GM21423 (cell line): Measurements from ENCODE around the gene ZNF423.
"Not testable (repeated sequence)": the region's sequence is repeated elsewhere in the genome, so short reads cannot be mapped to it uniquely, and the experiment has no call there.

Experiments
- ATAC-seq: cut with Tn5 transposase; IDR thresholded peaks from one replicate; pipeline ENCODE4 v1.9.1; 2021; ENCODE audit warnings: mild to moderate bottlenecking, moderate library complexity; ENCODE audit not compliant: unreplicated experiment

Gene ZNF423

DNA sequence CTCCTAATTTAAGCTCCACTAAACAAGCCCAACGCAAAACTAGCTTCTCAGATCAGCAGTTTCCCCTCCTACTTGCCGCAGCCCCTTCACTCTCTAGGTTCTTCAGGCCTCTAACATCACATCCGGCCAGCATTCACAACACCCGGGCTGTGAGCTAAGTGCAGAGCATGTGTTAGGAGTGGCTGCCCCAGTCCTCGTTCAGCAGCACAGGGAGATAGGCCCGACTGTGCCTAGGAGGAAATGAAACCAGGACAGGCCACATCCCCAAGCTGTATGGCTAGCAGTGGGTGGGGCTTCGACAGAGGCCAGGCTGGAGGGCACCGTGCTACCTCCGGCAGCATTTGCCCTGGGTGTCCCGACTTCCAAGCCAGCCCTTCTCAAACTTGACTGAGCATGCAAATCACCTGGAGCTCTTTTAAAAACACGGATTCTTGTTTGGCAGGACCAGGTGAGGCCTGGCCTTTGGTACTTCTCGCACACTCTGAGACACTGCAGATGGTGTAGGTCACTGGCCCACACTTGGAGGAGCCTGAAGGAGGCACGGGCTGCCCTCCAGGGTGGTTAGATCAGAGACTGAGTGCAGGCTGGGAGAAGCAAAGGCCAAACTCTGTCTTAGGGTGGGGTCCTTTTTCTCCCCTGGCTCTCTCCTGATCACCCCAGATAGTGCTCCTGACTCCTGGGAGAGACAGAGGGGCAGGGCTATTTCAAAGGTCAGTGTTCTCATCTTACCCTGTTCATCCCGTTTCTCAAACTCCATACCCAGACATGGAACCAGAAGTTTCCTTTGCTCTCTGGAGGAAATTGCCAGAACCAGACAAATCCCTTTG, 280.4 kb downstream of the ZNF423 start:
- peak; percentile 89 for ATAC-seq

DNA sequence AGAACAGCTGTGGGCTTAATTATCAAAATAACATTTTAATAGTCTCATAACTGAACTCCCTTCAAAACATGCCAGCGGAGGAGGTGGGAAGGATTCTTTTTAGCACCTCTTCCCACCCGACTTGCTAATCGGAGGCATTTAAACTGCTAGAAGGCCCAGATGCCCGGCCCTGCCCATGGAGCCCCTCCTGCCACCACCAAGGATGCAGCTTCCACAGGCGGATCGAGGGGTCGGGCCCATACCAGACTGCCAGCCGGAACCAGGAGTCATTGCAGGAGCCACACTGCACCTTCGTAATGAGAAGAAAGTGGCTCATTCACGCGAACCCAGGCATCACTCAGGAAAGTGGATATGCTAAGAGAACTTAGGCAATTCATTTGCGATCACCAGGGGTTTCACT, 281.1 kb downstream of the ZNF423 start:
- no peak for ATAC-seq

DNA sequence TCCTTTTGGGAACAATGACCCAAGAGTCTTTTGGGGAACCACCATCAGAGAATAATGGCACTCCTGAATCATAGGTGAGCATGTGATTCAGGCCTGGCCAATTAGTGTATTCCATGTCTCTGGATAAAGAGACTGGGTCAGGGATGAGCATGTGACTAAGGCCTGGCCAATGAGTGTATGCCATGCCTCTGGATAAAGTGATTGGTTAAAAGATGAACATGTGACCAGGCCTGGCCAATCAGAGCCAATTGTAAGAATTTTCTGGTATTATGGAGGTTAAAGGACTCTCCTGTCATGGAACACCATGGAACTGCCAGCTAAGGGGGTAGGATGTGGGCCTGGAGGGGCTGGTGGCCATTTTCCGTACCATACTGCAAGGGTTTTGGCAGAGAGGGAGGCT, 288.0 kb downstream of the ZNF423 start:
- no peak for ATAC-seq

DNA sequence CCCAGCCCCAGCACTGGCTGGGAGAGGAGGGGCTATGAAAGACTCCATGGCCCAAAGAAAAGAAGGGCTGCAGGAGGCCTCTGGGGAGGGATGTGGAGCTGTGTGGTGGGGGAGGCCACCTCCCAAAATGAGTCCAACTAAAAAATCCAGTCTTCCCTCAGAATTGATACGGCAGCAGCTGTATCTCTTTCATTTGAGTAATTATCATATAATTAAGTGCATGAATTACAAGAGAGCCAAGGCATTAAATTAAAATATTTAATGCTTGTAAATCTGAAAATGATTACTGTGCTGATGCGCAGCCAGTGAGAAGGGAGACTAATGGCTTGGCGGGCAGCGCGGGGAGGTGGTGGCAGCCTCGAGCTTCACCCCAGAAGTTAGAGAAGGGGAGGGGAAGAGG, 289.5 kb downstream of the ZNF423 start:
- ATAC-seq: no peak

DNA sequence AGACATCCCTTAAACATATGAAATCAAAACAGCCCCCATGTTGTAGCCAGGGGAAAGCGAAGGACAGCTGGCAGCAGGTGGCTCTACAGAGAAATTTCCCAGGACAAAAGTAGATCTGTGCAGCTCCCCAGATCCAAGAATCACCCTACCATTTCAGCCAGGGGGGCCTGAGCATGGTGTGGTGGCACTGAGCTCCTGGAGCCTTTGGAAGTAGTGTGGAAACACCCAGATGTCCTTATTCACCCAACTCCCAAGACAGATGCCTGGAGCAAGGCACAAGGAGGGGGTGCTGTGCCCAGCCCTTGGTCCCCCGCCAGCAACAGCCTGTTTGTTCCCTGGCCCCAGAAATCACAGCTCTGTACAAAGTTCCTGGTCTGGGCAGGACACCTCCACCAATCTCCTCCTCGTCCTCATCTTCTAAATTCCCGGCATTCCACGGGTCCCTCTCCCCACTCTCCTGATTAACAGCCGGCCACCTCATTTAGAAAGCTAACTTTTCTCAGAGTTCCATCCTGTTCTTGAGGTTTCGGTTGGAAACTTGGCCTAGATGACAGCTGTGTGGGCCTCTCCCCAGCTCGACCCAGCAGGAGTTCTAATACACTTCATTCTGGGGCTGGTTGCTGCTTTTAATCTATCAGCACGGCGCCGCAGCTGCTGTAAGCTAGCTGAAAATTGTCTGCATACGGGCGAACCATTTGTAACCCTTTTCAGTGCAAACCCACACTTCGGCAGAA, 291.2 kb downstream of the ZNF423 start:
- ATAC-seq: no peak

DNA sequence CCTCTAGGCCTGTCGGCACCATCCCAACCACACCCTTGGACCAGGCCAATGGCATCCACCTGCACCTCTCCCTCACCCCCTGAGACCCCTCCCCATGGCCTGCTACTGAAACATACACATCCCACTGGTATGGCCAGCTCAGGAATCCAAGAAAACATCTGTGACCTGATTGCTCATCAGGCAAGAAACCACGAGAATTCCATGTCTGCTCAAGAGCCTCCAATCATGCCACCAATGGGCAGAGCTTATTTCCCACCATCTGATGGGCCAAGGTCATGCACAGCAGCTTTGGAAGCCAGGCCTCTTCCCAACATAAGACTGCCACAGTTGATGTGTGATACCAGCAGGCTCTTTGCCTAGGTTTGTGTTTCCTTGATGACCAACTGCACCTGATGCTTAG, 292.2 kb downstream of the ZNF423 start:
- ATAC-seq: no peak

DNA sequence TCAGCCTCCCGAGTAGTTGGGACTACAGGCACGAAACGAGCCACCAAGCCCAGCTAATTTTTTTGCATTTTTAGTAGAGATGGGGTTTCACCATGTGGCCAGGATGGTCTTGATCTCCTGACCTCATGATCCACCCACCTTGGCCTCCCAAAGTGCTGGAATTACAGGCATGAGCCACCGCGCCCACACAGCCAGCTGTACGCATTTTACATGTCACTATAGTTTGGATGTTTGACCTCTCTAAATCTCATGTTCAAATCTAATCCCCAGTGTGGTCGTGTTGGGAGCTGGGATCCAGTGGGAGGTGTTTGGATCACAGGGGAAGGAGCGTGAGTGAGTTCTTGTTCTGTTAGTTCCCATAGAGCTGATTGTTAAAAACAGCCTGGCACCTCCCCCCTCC, 293.0 kb downstream of the ZNF423 start:
- not testable (repeated sequence) for ATAC-seq

DNA sequence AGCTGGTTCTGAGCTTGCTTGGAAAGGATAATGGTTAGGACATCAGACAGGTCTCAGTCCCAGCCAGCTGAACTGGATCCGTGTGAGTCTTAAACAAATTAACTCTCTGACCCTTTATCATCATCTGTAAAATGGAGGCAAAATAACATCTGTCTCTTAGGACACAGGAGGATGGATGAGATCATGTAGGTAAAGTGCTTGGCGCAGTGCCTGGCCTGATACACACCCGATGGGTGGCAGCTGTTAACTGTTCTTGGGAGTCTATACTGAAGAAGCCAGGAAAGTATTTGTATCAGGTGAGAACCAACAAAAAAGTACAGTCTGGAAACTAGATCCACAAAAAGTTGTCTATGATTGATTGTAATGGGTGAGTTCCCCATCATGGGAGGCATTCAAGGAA, 293.7 kb downstream of the ZNF423 start:
- no peak for ATAC-seq

DNA sequence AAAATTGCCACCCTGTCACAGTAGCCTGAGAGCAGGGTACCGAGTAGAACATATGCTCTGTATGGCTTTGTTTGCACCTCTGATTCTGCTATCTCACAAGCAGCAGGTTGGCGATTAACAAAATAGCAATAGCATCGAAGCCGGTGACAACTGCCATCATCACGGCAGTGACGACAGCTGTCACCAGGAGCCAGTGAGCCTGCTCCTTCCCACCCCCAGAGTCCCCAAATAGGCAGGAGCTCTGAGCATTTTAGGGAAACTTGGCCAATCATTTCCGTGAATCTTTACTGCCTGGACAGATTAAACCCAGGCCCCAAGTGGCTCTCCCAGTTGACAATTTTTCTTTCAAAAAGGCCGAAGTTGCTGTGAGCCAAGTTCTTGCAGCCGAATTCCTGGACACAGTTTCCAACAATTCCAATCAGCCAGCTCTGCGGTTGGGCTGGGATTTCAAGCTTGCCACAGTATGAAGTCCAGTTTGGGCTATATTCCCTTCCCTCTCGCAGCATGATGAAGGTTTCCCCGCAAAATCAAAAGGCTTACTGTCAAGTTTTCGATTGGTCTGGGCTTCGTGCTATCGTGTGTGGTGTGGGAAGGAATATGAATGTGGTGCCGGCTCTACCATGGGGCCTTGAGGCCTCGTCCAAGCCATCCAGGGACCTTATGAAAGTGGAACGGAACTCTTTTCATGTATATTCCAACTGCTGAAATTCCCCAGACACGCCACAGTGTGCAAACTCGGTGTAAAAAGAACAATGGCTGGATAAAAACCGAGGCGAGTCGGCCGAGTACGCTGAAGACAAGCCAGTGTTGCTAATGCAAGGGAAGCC, 295.7 kb downstream of the ZNF423 start:
- no peak for ATAC-seq

DNA sequence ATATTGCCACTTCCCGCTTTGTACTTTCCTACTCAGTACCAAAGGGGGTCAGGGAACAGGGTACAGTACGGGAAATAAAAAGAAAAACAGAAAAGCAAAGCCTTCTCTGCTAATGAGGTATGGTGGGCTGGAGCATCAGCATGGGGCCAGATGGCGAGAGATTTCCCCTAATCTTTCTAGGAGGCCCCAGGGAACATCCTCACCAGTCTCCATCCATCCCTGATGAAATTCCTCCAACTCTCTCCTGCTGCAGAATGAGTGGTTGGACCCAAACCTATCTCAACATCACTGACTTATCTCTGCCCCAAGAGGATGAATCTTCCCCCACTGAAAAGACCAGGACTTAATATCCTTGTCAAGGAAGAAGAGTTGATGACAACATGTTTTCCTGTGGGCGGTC, 296.7 kb downstream of the ZNF423 start:
- no peak for ATAC-seq

DNA sequence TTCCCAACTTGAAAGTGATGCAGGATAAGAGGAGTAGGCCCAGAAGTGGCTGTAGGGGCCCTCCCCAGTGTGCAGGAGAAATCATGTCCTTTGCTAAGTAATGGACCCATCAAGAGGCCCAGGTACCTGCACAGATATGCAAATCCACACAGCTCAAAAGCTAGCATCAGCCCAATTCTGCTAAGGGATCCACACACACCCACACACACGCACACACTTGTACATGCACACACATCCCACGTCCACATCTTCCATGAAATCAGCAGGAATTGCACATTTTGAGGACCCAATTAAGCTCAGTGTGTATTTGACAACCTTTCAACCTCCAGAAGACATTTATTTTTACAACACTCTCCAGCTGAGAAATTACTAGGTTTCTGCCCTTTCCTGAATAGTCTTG, 297.5 kb downstream of the ZNF423 start:
- no peak for ATAC-seq

DNA sequence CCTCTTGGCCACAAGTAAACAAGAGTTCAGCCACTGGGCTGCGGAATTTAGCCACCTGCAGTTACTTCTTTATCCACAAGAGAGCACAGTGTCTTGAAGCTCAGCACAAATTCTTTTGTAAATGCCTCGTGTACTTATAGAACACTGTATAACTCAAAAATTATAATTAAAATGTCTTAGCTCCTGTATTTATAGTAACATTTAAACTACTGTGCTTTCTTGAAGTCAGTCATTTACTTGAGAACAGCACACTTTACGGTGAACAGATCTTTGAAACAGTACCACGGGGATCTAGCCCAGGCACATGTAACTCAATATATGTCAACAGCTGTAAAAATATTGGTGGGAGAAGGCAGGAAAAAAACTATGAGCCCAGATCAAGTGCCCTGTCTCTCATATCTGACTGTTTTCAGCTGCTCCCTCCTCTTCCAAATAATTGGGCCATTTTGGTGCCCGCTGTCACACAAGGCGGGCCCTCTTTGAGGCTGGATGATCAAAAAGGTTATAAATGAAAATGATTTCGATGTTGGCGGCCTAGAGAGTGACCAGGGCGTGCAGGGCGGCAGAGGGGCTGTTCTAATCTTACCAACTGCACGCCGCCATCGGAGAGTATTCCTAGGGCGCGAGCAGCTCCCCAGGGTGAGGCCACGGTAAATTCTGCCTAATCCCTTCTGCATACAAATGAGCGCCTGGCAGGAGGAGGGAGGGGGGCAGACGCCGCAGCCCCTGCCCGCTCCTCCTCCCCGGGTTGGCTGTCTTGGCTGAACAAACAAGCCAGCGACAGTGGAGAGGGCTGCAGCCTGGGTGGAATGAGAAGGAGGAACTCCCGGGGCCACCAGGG, 299.1 kb downstream of the ZNF423 start:
- no peak for ATAC-seq

DNA sequence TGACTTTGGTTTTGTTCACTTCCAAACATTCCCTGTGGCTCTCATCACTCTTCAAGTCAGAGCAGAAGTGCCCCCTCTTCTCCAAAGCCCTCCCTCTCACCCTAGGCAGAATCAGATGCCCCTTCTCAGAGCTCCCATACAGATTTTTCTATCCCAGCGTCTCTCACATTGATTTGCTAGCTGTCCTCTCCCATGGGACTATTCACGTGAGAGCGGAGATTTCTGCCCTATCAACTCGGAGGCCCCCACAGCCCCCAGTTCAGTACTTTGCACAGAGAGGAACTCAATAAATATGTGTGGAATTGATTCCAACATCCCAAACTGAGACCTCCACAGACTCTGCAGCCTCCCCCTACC, 299.7 kb downstream of the ZNF423 start:
- ATAC-seq: no peak

DNA sequence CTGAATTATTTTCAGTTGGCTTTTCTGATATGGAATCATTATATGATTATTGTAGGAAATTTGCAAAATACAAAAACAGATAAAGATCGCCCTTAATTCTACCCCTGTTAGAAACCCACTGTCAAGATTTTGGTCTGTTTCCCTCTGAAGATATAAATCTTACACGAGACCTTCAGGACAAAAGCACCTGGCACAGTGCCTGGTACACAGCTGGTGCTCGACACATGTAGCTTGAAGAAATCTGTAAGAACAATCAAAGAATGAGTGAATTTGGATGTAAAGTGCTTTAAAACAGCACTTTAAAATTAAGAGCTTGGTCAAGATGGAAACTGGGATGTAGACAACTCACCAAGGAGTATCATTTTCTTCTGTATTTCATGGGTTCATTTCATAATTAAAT, 301.2 kb downstream of the ZNF423 start:
- no peak for ATAC-seq

DNA sequence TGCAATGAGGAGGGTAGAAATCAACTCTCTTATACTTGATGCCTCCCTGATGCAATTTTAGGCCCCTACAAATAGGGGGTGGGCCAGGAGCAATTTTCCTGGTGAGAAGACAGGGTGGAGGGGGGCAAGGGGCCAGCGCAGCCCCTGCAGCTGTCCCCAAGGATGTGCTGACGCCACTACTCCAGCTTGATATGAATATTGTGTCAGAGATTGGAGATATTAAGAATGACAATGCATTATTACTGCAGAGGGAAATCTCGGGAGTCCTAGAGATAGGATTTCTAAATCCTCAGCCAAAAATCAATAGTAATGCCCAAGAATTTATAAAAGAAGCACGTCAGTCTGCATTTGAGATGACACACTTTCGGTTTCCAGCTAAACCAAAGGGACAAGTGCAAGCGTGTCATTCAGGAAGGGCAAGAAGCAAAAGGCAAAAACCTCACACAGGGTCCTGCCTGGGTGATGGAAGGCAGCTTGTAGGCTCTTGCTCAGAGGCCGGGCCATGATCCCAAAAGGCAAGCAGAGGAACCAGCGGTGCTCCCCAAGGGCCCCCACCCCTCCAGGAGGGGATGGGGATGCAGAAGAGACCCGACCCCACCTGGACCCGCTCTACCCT, 303.5 kb downstream of the ZNF423 start:
- ATAC-seq: no peak

DNA sequence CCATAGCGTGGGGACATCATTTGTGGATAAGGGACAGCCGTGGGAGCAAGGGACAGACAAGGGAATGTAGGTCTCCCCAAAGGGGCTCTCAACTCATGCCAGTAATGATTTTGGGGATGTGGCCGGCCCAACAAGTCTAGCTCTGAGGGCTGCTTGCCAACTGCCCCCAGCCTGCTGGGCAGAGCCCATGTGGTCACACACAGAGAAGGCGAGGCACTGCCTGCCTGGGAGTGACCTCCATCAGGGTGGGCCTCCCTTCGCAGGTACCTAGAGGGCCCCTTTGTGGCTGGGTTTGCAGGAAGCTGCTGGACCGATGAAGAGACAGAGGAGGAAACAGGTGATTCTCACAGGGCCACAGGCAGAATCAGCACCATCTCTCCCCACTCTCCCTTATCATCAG, 305.2 kb downstream of the ZNF423 start:
- no peak for ATAC-seq

DNA sequence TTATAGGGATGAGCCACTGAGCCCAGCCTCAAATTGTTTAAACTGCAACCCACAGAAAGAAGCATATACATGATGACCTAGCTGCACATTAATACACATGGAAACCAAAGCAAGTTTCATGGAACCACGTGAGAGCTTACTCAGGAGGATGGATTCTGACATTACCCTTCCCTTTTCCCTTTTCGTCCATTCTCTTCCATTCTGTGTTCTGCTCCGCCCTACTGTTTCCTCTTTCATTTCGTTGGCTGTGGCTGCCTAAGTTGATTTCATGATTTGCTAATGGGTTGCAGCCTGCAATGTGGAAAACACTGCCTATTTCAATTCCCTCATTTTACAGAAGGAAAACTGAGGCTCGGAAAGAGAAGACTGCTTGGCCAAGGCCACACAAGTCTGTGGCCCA, 305.8 kb downstream of the ZNF423 start:
- no peak for ATAC-seq

DNA sequence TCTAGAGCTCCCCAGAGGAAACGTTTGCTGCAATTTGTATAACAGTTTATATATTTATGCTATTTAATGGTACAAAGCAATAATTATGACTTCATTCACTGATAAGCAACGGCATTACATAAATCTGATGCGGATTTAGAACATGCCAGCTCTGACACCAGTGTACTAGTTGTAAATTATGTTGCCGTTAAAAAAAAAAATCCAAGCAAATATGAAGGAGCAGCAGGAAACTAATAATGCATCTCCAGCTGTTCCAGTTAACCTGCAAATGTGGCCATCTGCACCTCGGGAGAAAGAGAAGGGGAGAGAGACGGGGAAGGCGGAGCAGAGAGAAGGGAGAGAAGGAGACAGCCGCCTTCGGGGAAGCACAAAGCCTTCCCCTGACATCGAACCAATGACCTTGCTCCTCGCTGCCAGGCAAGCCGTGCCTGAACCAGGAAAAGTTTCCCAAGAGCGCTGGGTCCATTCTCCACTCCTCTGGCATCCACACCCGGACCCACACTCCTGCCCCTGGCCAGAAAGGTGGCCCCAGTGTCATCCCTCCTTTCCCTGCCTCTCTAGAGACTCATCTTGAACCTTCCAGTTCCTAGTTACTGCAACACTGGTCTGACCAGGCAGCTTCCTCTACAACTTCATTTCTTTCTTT, 307.5 kb downstream of the ZNF423 start:
- no peak for ATAC-seq

DNA sequence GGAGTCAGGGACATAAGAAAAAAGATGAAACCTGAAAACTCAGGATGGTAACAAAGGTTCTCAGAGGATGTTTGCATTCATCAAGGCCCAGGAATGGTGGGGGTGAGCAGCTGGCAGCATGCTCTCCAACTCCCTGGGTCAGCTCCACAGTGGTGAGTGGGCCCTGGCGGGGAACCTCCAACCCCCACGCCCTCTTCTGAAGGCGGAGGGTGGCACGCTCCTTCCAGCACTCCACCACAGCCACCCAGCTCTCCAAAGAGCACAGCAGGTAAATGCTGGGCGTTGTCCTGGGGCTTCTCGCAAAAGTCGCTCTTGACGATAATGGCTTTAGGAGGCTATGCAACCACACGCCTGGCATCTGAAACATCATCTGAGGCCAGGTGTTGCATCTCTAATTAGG, 308.5 kb downstream of the ZNF423 start:
- ATAC-seq: no peak

DNA sequence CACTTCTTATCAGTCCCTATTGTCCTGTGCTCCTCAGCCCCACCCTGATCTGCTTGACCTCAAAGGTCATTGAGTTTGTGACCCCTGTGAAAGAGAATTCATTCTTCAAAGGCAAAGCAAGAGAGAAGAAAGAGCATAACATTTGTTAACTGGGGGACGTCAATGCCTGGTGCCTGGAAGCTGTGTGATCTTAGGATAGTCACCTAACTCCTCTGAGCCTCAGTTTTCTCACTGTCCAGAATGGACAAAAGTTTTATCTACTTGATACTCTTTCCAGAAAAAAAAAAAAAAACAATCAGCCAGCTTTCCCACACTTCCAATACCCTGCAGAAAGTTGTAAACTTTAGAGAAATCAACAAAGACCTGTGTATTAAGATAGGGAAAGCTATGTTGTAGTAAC, 309.2 kb downstream of the ZNF423 start:
- no peak for ATAC-seq
